GM13977 (cell line): ENCODE data around the gene LMTK2.

Source experiments
- DNase-seq: peaks from one replicate; pipeline ENCODE4 v3.0.0; 2012; ENCODE audit warnings: low spot score
- CTCF ChIP-seq: IDR thresholded peaks from 2 replicates; pipeline ENCODE4 v1.5.1; 2012; ENCODE audit warnings: mild to moderate bottlenecking, control low read depth; ENCODE audit not compliant: insufficient read depth; ENCODE audit errors: extremely low read depth, missing control alignments
- in situ Hi-C: fragments of 300-500 bp; cut with MboI; formaldehyde crosslinking; loops from one replicate; pipeline ENCODE4 v1.12.0; 2022; ENCODE audit warnings: low sequenced_read_pairs, low pct_unique_long_range_greater_than_20kb, mixed read lengths, inconsistent platforms; ENCODE audit not compliant: unreplicated experiment

LMTK2 gene

GRCh38 chr7:98209166-98209920 lies 102.7 kb downstream of the LMTK2 start:
- in situ Hi-C loops = no loop called here
- DNase-seq = no peak
- TF ChIP-seq CTCF = no peak

GRCh38 chr7:98210513-98211220 lies 104.0 kb downstream of the LMTK2 start:
- no peak for DNase-seq
- in situ Hi-C loops = no loop called here
- TF ChIP-seq CTCF = no peak

- in situ Hi-C loops = no loop called here
- no peak for TF ChIP-seq CTCF
- DNase-seq = peak; percentile 82
These were observed 104.6 kb downstream of the LMTK2 start, which contains the start of gene BHLHA15 for GRCh38 chr7:98211221-98211675. Gene BHLHA15, plus strand, starts transcription at chr7:98211439. Its CDS starts 871 bp downstream, at chr7:98212310.

GRCh38 chr7:98211676-98212531 lies 105.2 kb downstream of the LMTK2 start:
- in situ Hi-C loops = no loop called here
- TF ChIP-seq CTCF = no peak
- DNase-seq = peak; percentile 45

GRCh38 chr7:98212532-98213041 lies 105.9 kb downstream of the LMTK2 start:
- in situ Hi-C loops = no loop called here
- no peak for TF ChIP-seq CTCF
- no peak for DNase-seq

GRCh38 chr7:98213296-98213887 lies 106.7 kb downstream of the LMTK2 start:
- in situ Hi-C loops = no loop called here
- peak; percentile 46 for DNase-seq
- no peak for TF ChIP-seq CTCF
